ENCODE data around the gene TMOD2. TPM values are rescaled to one million over a fixed set of nuclear protein-coding genes. Genes with fewer than 3 reads are reported as not detected.

TMOD2 gene
- polyA plus RNA-seq, 1 donor (not counting 4 experiments of a cell fraction or from before 2014, with no cell fraction given): 5.2 TPM

GRCh38 chr15:51766341-51766740 lies 14.9 kb downstream of the TMOD2 start:
- Histone ChIP-seq H3K4me2 (ENCODE audit: control insufficient read depth, extremely low read depth, insufficient read depth, low read depth, low read length) (no peak overlapping the region), H3K79me2 (ENCODE audit: control insufficient read depth, insufficient read depth, low read length) (no peaks in the 10 kb centered on the region), H2AFZ (ENCODE audit: control insufficient read depth, low read length) (no peak overlapping the region), H3K27ac (ENCODE audit: control insufficient read depth, insufficient read depth, low read length) (no peak overlapping the region), H3K9me3 (ENCODE audit: control insufficient read depth, low read depth, low read length) (no peaks in the 10 kb centered on the region), H4K20me1 (ENCODE audit: control insufficient read depth, extremely low read depth, insufficient read depth, low read length) (no peaks in the 10 kb centered on the region), H3K27me3 (ENCODE audit: control insufficient read depth, extremely low read depth, insufficient read depth, low read length) (no peaks in the 10 kb centered on the region), H3K9me1 (ENCODE audit: control insufficient read depth, extremely low read depth, insufficient read depth, low read length) (no peaks in the 10 kb centered on the region), H3K4me1 (ENCODE audit: control insufficient read depth, extremely low read depth, insufficient read depth, low read length) (no peaks in the 10 kb centered on the region), H3K9ac (ENCODE audit: control insufficient read depth, extremely low read depth, insufficient read depth, low read length) (no peak overlapping the region), H3K4me3 (ENCODE audit: control insufficient read depth in 2 of 3, extremely low read depth in 1 of 3, insufficient read depth in 2 of 3, low read depth in 1 of 3, low read length in 3 of 3) (no peak overlapping the region), H3K36me3 (ENCODE audit: control insufficient read depth in 2 of 2, extremely low read depth in 1 of 2, insufficient read depth in 2 of 2, low read length in 2 of 2) (peaks cover 0 to 4% of the 10 kb centered on the region in 2 experiments)
- dilution Hi-C loops (cut with MboI; ENCODE audit: extremely low pct_ligation_motif_present, low sequenced_read_pairs): no loop called here
- no peak for FAIRE-seq
- DNase-seq (ENCODE audit: low read depth, low spot score): no peak
- TF ChIP-seq, protein P1, sequence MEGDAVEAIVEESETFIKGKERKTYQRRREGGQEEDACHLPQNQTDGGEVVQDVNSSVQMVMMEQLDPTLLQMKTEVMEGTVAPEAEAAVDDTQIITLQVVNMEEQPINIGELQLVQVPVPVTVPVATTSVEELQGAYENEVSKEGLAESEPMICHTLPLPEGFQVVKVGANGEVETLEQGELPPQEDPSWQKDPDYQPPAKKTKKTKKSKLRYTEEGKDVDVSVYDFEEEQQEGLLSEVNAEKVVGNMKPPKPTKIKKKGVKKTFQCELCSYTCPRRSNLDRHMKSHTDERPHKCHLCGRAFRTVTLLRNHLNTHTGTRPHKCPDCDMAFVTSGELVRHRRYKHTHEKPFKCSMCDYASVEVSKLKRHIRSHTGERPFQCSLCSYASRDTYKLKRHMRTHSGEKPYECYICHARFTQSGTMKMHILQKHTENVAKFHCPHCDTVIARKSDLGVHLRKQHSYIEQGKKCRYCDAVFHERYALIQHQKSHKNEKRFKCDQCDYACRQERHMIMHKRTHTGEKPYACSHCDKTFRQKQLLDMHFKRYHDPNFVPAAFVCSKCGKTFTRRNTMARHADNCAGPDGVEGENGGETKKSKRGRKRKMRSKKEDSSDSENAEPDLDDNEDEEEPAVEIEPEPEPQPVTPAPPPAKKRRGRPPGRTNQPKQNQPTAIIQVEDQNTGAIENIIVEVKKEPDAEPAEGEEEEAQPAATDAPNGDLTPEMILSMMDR (optimal IDR thresholded peaks at IDR 0.05 in 1 of 3, IDR thresholded peaks at IDR 0.05 in 1 of 3, conservative IDR thresholded peaks at IDR 0.05 in 1 of 3; ENCODE audit: extremely low read depth in 1 of 3, insufficient read depth in 2 of 3, low read length in 3 of 3): no peak
- TF ChIP-seq EZH2 (IDR thresholded peaks at IDR 0.05; ENCODE audit: low read length): no peak

GRCh38 chr15:51768018-51768417 lies 16.6 kb downstream of the TMOD2 start:
- H2AFZ ChIP-seq (ENCODE audit: control insufficient read depth, low read length): no peak overlapping the region
- no peaks in the 10 kb centered on the region for H3K79me2 ChIP-seq (ENCODE audit: control insufficient read depth, insufficient read depth, low read length)
- H3K9ac ChIP-seq (ENCODE audit: control insufficient read depth, extremely low read depth, insufficient read depth, low read length): no peak overlapping the region
- no peaks in the 10 kb centered on the region for H3K27me3 ChIP-seq (ENCODE audit: control insufficient read depth, extremely low read depth, insufficient read depth, low read length)
- H3K4me2 ChIP-seq (ENCODE audit: control insufficient read depth, extremely low read depth, insufficient read depth, low read depth, low read length): no peak overlapping the region
- dilution Hi-C loops (cut with MboI; ENCODE audit: extremely low pct_ligation_motif_present, low sequenced_read_pairs): no loop called here
- no peaks in the 10 kb centered on the region for H4K20me1 ChIP-seq (ENCODE audit: control insufficient read depth, extremely low read depth, insufficient read depth, low read length)
- H3K4me3 ChIP-seq (ENCODE audit: control insufficient read depth in 2 of 3, extremely low read depth in 1 of 3, insufficient read depth in 2 of 3, low read depth in 1 of 3, low read length in 3 of 3): no peak overlapping the region
- H3K4me1 ChIP-seq (ENCODE audit: control insufficient read depth, extremely low read depth, insufficient read depth, low read length): no peaks in the 10 kb centered on the region
- no peak overlapping the region for H3K27ac ChIP-seq (ENCODE audit: control insufficient read depth, insufficient read depth, low read length)
- H3K9me3 ChIP-seq (ENCODE audit: control insufficient read depth, low read depth, low read length): no peaks in the 10 kb centered on the region
- H3K36me3 ChIP-seq (ENCODE audit: control insufficient read depth in 2 of 2, extremely low read depth in 1 of 2, insufficient read depth in 2 of 2, low read length in 2 of 2): peaks cover 0 to 4% of the 10 kb centered on the region in 2 experiments
- DNase-seq (ENCODE audit: low read depth, low spot score): no peak
- no peak for TF ChIP-seq EZH2 (IDR thresholded peaks at IDR 0.05; ENCODE audit: low read length)
- TF ChIP-seq, protein P1 (optimal IDR thresholded peaks at IDR 0.05 in 1 of 3, IDR thresholded peaks at IDR 0.05 in 1 of 3, conservative IDR thresholded peaks at IDR 0.05 in 1 of 3; ENCODE audit: extremely low read depth in 1 of 3, insufficient read depth in 2 of 3, low read length in 3 of 3): no peak
- FAIRE-seq: no peak
- H3K9me1 ChIP-seq (ENCODE audit: control insufficient read depth, extremely low read depth, insufficient read depth, low read length): no peaks in the 10 kb centered on the region
